Effector CD4-positive, alpha-beta T cell (primary cell): ENCODE results near the gene SLC39A11.

Experiments used
- DNase-seq: peaks from one replicate; pipeline ENCODE4 v3.0.0-alpha.2; 2020

The SLC39A11 gene

GRCh38 chr17:72706396-72706981, 386.0 kb downstream of the SLC39A11 start:
- no peak for DNase-seq

DNA sequence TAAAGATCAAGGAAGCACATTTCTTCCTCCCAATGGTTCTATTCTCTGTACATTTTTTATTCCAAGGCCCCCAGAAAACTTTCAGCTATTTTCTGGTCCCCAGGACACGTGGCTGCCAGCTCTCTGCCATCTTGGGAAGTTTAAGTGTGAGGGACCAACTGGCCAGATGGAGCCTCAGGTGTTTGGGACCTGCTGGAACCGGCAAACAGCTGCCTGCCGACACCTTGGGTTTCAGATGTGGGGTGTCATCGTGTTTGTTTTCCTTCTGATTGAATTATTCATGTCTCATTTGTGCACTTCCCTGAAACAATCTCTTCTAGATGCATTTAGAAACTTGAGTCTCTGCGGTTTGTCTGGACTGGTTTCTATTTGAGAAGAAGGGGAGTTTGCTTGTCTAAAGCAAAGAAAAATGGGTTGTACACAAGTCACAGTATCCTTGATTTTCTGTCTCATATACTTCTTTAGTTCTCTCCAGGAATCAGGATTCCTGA, 386.5 kb downstream of the SLC39A11 start:
- DNase-seq = no peak

- DNase-seq = no peak
These were observed 389.5 kb downstream of the SLC39A11 start for GRCh38 chr17:72702998-72703397.

DNA sequence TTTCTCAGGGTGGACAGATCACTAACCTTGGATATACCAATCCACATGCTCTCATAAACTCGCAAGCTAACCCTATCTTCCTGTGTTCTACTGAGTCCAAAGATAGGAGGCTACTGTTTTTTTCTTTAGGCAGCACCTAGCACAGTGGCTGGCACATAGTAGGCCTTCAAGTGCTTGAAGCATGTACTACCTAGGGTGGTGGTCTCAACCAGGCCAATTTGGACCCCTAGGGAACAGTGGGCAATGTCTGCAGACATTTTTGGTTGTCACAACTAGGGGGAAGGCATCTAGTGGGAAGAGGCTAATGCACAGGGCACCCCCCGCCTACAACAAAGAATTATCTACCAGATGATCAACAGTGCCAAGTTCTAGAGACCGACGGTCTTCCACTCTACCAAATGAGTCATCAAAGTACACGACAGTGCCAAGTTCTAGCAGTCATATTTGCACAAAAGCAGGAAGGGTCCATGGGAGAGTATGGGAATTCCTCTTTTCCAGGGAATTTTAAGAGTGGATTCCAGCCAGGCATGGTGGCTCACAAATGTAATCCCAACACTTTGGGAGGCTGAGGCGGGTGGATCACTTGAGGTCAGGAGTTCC, 390.3 kb downstream of the SLC39A11 start:
- DNase-seq = no peak

DNA sequence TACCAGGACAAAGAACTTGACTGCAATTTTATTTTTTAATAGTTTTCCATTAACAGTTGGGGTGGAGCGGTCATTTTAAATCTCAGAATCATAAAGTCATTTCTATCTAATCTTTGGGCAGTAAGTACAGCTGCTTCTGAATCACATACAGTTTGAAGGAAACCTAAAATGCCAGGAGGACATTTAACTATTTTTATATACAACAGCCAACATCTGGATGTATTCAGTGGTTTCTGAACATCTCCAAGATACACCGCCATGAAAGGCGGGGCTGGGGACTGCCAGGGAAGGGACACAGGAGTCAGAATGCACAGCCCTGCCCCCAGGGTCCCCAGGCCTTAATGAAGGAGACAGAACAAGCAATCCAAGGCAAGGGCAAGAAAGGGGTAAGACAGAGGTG, 392.3 kb downstream of the SLC39A11 start:
- DNase-seq = no peak

- DNase-seq = no peak
These were observed 392.9 kb downstream of the SLC39A11 start for GRCh38 chr17:72699545-72699944.

DNA sequence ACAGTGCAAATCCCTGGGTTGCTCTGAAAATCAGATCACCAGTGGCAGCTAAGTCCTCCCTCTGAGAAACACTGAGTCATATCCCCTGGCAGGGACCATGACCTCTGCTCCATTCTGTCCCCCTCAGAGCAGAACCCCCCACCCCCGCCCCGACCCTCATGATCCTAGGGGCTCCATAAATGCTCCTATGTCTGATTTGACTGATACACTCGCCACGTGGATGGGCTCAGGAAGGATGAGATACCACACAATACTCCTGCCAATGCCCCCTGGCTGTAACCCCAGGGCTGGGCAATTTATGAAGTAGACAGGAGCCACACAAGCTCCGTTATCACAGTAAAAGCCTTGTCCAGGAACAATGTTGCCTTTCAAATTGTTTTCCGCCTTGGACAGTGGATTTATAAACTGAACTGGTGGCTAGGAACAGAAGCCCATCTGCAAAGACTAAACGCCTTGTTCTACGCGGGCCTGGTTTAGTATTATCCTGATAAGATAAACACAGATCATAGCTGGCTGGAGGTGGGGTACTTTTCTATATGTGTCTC, 394.8 kb downstream of the SLC39A11 start:
- no peak for DNase-seq

DNA sequence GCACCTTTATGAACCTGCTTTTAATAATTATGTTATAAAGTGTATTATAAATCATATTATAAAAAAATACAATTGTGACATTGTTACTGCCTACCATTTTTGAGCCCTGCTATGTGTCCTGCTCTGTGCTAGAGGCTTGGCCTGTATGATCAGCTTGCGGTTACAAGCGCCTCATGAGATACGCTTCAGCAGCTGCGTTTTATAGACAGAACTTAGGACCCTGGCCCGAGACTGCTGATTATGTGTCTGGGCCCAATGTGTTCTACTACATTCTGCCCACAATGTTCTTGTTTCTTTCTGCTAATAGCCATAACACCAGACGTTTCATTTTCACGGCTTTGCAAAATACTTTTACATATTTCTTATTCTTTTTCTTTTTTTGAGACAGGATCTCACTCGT, 395.8 kb downstream of the SLC39A11 start:
- no peak for DNase-seq

DNA sequence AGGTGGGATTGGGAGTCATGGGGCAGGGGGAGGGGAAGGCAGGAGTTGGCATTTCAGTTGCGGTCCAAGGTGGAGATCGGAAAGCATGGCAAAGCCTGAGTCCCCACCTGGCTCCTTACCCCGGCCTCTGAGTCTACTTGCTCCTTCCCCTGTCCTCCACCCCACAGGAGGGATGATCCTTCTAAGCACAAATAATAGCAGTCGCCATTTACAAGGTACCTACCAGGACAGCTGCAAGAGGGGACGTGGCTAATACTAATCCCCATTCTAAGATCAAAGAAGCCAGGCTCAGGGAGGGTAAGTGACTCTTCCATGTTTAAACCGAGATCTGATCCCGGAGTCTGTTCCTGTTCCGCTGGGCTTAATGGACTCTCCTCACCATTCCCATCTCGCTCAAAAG, 396.3 kb downstream of the SLC39A11 start:
- no peak for DNase-seq

DNA sequence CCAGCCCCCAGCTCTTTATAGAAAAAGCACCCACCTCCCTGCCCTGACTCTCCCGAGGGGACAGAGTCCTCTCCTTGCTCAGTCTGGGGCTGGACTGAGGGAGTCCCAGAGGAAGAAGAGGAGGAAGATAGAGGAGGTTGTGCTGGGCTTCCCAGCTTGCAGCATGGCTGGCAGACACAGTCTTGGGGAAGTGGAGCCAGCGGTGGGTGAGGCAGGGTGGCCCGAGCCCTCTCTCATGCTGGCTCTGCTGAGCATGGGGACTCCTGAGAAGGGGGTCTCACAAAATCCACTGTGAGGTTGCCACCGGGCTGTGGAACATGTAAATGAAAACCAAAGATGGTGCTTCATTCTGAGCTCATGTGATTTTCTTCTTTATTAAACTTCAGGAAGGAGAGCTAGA, 398.5 kb downstream of the SLC39A11 start:
- DNase-seq = no peak

GRCh38 chr17:72693151-72693878, 399.2 kb downstream of the SLC39A11 start:
- DNase-seq = no peak

DNA sequence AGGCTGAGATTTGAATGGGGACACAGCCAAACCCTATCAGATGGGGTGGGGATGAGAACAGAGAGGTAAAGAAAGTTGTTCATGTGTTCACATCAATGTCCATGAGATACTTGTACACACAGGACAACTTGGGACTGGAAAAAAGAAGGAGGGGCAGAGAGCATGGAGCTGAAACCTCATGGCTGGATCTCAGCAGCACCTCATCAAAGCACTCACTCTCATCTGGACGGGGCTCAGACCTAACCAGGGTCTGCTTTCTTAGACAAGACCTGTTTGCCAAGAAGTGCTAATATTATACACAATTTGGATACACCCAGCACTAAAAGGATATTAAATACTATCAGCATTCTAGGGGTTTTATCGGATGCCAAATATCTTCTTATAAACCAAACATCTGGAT, 399.8 kb downstream of the SLC39A11 start:
- no peak for DNase-seq

DNA sequence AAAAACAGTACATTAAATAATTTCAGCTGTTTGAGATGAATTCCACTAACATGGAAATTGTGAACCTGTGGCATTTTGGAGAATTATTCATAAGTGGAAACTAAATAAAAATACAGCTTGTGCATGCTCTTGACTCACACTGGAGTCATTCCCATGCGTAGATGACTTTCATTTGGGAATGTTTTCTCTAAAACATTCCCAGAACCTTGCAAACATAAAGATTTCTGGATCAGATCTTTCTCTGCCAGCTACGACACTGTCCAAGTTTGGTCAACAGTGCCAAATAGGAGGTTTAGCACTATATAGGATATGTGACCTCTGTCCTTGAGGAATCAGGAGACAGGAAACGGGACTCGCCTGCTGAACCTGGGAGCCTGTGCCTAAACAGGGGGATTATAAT, 400.9 kb downstream of the SLC39A11 start:
- DNase-seq = no peak

GRCh38 chr17:72691017-72691416, 401.5 kb downstream of the SLC39A11 start:
- DNase-seq = no peak

- DNase-seq = no peak
These were observed 404.6 kb downstream of the SLC39A11 start for GRCh38 chr17:72687886-72688285.

GRCh38 chr17:72684405-72685020, 408.0 kb downstream of the SLC39A11 start:
- no peak for DNase-seq

DNA sequence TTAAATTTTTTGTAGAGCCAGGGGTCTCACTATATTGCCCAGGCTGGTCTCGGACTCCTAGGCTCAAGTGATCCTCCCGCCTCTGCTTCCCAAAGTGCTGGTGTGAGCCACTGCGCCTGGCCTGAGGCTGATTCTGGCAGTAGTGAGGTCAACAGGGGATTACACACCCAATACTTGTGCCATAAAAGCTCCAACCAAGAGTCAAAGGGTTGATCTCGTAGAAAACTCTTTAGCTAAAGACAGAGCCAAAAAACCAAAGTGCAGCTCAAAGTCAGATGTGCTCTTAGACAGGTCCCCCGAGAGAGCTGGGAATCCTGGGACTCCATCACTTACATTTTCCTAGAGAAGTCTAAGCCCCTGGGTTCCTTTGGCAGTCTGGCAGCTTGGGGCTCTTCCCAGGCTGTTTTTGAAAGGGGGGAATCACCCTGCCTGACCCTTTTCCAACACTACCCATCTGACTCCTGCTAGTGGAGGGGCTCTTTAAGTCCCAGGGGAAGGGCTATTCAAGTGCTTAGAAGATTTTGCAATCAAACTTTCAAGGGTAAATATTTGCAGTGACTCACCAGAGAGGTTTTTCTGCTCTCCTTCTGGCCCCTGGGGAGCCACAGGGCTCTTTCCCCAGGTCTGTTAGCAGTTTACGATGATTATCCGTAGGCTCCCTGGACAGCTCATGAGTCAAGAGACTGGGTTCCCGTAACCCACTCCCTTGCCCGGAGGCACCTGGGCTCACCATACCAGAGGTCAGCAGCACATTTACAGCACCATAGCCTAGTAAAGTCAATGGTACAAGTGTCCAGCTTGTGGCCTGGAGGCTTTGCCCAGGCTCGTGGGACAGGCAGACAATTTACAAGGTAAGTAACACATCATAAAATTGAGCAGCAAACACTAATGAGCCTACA, 408.7 kb downstream of the SLC39A11 start:
- DNase-seq = no peak

DNA sequence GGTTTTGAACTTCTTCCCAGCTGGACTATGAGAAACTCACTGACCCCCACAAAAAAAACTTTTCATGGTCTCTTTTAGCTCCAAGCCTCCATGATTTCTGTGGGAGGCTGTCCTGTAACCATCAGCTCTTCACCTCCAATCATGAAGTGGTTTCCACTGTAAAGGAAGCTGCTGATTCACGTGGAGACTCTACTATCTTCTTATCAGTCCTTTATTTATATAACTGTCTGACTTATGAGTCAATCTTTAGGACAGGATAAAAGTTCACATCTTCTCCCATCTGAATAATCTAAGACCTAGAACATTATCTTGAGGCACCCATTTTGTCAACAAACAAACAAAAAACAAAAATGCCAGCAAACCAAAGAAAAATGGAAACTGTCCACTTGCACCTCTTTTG, 409.9 kb downstream of the SLC39A11 start:
- DNase-seq = no peak

DNA sequence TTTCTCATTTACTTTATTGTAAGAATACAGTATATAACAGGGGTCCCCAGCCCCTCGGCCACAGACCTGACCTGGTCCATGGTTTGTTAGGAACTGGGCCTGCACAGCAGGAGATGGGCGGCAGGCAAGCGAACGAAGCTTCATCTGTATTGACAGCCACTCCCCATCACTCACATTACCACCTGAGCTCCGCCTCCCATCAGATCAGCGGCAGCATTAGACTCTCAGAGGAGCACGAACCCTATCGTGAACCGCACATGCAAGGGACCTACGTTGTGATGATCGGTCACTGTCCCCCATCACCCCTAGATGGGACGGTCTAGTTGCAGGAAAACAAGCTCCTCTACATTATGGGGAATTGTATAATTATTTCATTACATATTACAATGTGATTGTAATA, 410.6 kb downstream of the SLC39A11 start:
- no peak for DNase-seq

- no peak for DNase-seq
These were observed 414.6 kb downstream of the SLC39A11 start for GRCh38 chr17:72677714-72678390.

DNA sequence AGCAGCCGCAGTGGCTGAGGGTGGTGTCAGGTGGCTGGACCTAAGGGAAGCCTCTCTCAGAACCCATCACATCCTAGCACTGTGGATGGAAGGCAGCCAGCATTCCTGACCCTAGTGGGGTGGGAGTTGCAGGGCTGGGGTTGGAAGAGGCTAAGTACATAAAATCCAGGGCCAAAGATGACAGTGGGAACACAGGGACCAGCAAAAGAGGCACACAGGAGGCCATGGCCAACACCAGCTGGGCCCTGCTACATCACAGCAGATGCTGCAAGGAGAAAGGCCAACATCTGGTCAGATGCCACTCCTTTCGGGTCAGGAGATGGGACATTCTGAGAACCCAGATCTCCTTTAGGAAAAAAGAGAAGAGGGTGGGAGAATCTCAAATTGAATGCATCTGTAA, 415.4 kb downstream of the SLC39A11 start:
- DNase-seq = no peak

- DNase-seq = no peak
These were observed 419.8 kb downstream of the SLC39A11 start for GRCh38 chr17:72672729-72673128.
